Neural cell (in vitro differentiated cells): ENCODE data around the gene UQCRQ. TPM values are rescaled to one million over a fixed set of nuclear protein-coding genes. Genes with fewer than 3 reads are reported as not detected.

Source experiments
- H2AFZ ChIP-seq: fragments of 200-600, 300-800 bp; sonication (generic), shearing (Covaris generic); 2 replicates; pipeline ENCODE4 v1.6.0; 2014; ENCODE audit warnings: low read depth, mild to moderate bottlenecking, antibody characterized with exemption, low read length, moderate library complexity
- H3F3A ChIP-seq: fragments of 200-600 bp; shearing (Covaris generic); 2 replicates; pipeline ENCODE4 v1.6.1; 2016; ENCODE audit warnings: mild to moderate bottlenecking, moderate library complexity, mixed read lengths, antibody characterized with exemption, low read length; ENCODE audit not compliant: insufficient read depth, poor library complexity, severe bottlenecking
- H3K27ac ChIP-seq: fragments of 200-600, 300-800 bp; sonication (generic), shearing (Covaris generic); 2 replicates; pipeline ENCODE4 v1.5.1; 2014; ENCODE audit warnings: mild to moderate bottlenecking, low read length, moderate library complexity
- H3K27me3 ChIP-seq: fragments of 300-800, 200-600 bp; sonication (generic), shearing (Covaris generic); 2 replicates; pipeline ENCODE4 v1.6.0; 2014; ENCODE audit warnings: mild to moderate bottlenecking, low read depth, low read length, moderate library complexity; ENCODE audit not compliant: insufficient read depth
- H3K36me3 ChIP-seq: fragments of 300-800, 200-600 bp; sonication (generic), shearing (Covaris generic); 2 replicates; pipeline ENCODE4 v1.5.1; 2014; ENCODE audit warnings: mild to moderate bottlenecking, antibody characterized with exemption, low read length, moderate library complexity; ENCODE audit not compliant: insufficient read depth
- H3K4me2 ChIP-seq: fragments of 300-800, 200-600 bp; sonication (generic), shearing (Covaris generic); 2 replicates; pipeline ENCODE4 v1.6.0; 2014; ENCODE audit warnings: mild to moderate bottlenecking, low read length
- H3K4me3 ChIP-seq: fragments of 300-800, 200-600 bp; sonication (generic), shearing (Covaris generic); 2 replicates; pipeline ENCODE4 v1.5.1; 2014; ENCODE audit warnings: mild to moderate bottlenecking, low read length, moderate library complexity
- H3K79me2 ChIP-seq: fragments of 200-600 bp; shearing (Covaris generic); replicated peaks from 2 replicates; pipeline ENCODE4 v1.6.0; 2014; ENCODE audit warnings: mild to moderate bottlenecking, low read length, moderate library complexity; ENCODE audit not compliant: insufficient read depth
- H3K9ac ChIP-seq: fragments of 300-800, 200-600 bp; sonication (generic), shearing (Covaris generic); 2 replicates; pipeline ENCODE4 v1.6.1; 2016; ENCODE audit warnings: mild to moderate bottlenecking, low read length, mixed read lengths
- H3K9me2 ChIP-seq: fragments of 200-600 bp; shearing (Covaris generic); 2 replicates; pipeline ENCODE4 v1.6.1; 2016; ENCODE audit warnings: mild to moderate bottlenecking, low read length, mixed read lengths; ENCODE audit not compliant: insufficient read depth
- H3K9me3 ChIP-seq: fragments of 200-600, 300-800 bp; sonication (generic), shearing (Covaris generic); 2 replicates; pipeline ENCODE4 v1.6.1; 2016; ENCODE audit warnings: mild to moderate bottlenecking, mixed run types, low read length, moderate library complexity, mixed read lengths
- H4K20me1 ChIP-seq: fragments of 200-600 bp; shearing (Covaris generic); 2 replicates; pipeline ENCODE4 v1.6.1; 2016; ENCODE audit warnings: mild to moderate bottlenecking, mixed run types; ENCODE audit not compliant: insufficient read depth
- EP300 ChIP-seq: fragments of 450-650 bp; conservative IDR thresholded peaks from 2 replicates; pipeline ENCODE4 v1.6.1; 2014; ENCODE audit warnings: antibody characterized with exemption, mild to moderate bottlenecking, moderate library complexity; ENCODE audit not compliant: poor library complexity, severe bottlenecking
- EZH2 ChIP-seq: fragments of 200-600, 300-800 bp; shearing (Covaris generic), sonication (generic); IDR thresholded peaks from 2 replicates; pipeline ENCODE4 v1.6.1; 2014; ENCODE audit warnings: antibody characterized with exemption, low read length, borderline replicate concordance, mild to moderate bottlenecking; ENCODE audit not compliant: insufficient read depth, poor library complexity, severe bottlenecking
- MXI1 ChIP-seq: fragments of 450-650 bp; conservative IDR thresholded peaks from 2 replicates; pipeline ENCODE4 v1.6.1; 2014; ENCODE audit warnings: antibody characterized with exemption, mild to moderate bottlenecking; ENCODE audit not compliant: poor library complexity, severe bottlenecking
- POLR2AphosphoS5 ChIP-seq: IDR thresholded peaks from 2 replicates; pipeline ENCODE4 v1.6.1; 2012
- RAD21 ChIP-seq: fragments of 450-650 bp; conservative IDR thresholded peaks from 2 replicates; pipeline ENCODE4 v1.6.1; 2014; ENCODE audit warnings: antibody characterized with exemption, mild to moderate bottlenecking, moderate library complexity
- REST ChIP-seq: IDR thresholded peaks from 2 replicates; pipeline ENCODE4 v1.6.1; 2012; ENCODE audit warnings: borderline replicate concordance
- SMC3 ChIP-seq: fragments of 450-650 bp; conservative IDR thresholded peaks from 2 replicates; pipeline ENCODE4 v1.6.1; 2014; ENCODE audit warnings: antibody characterized with exemption, mild to moderate bottlenecking, moderate library complexity; ENCODE audit not compliant: poor library complexity
- TAF1 ChIP-seq: IDR thresholded peaks from 2 replicates; pipeline ENCODE4 v1.6.1; 2012; ENCODE audit warnings: low read depth
- polyA plus RNA-seq: library from polyadenylated mRNA; depleted of rRNA; stranded (reverse); fragments of >200 nt; gene quantifications from 2 replicates; pipeline ENCODE4 v1.2.3, GENCODE V29; 2014
- TF ChIP-seq, protein P1 (sequence below): fragments of 450-650 bp; IDR thresholded peaks from 2 replicates; pipeline ENCODE4 v1.5.1; 2014; ENCODE audit warnings: antibody characterized with exemption, mild to moderate bottlenecking, moderate library complexity; ENCODE audit not compliant: poor library complexity, severe bottlenecking

UQCRQ gene
- polyA plus RNA-seq, 1 donor from 2014 or later: 444 TPM

- Histone ChIP-seq H4K20me1 (no peaks in the 10 kb centered on the region), H3K9ac (no peak overlapping the region), H3K9me3 (no peaks in the 10 kb centered on the region), H3K4me3 (no peak overlapping the region), H3F3A (no peaks in the 10 kb centered on the region), H3K9me2 (no peaks in the 10 kb centered on the region), H3K27me3 (no peaks in the 10 kb centered on the region), H3K27ac (no peak overlapping the region), H3K79me2 (no peaks in the 10 kb centered on the region), H3K36me3 (no peaks in the 10 kb centered on the region), H2AFZ (no peak overlapping the region), H3K4me2 (no peak overlapping the region)
- TF ChIP-seq EP300 (no peak), SMC3 (no peak), REST (no peak)
- TF ChIP-seq, protein P1, sequence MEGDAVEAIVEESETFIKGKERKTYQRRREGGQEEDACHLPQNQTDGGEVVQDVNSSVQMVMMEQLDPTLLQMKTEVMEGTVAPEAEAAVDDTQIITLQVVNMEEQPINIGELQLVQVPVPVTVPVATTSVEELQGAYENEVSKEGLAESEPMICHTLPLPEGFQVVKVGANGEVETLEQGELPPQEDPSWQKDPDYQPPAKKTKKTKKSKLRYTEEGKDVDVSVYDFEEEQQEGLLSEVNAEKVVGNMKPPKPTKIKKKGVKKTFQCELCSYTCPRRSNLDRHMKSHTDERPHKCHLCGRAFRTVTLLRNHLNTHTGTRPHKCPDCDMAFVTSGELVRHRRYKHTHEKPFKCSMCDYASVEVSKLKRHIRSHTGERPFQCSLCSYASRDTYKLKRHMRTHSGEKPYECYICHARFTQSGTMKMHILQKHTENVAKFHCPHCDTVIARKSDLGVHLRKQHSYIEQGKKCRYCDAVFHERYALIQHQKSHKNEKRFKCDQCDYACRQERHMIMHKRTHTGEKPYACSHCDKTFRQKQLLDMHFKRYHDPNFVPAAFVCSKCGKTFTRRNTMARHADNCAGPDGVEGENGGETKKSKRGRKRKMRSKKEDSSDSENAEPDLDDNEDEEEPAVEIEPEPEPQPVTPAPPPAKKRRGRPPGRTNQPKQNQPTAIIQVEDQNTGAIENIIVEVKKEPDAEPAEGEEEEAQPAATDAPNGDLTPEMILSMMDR: no peak
These were observed 26.8 kb upstream of the UQCRQ start for GRCh38 chr5:132839426-132840301.

DNA sequence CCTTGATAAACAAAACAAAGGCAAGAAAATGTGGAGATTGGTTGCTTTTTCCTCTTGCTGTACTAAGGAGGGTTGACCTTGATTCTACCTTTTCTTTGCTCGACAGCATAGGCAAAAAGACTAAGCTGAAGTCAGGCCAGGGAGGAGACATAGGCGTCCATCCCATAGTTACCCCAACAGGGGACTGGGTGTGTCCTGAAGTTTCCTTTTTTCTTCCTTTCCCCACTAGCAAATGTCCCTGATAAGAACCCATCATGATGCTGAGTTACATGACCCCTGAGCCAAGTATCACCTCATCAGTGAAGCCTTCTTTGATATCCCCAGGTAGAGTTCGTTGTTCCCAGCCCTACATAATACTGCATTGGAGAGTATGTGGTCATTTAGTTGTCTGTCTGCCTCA, 26.1 kb upstream of the UQCRQ start:
- Histone ChIP-seq H3K9me2 (no peaks in the 10 kb centered on the region), H2AFZ (no peak overlapping the region), H4K20me1 (no peaks in the 10 kb centered on the region), H3K4me3 (no peak overlapping the region), H3K9ac (no peak overlapping the region), H3K4me2 (no peak overlapping the region), H3K9me3 (no peaks in the 10 kb centered on the region), H3K27me3 (no peaks in the 10 kb centered on the region), H3K36me3 (no peaks in the 10 kb centered on the region), H3K27ac (no peak overlapping the region), H3F3A (no peaks in the 10 kb centered on the region), H3K79me2 (no peaks in the 10 kb centered on the region)
- TF ChIP-seq REST (no peak), MXI1 (no peak), POLR2AphosphoS5 (no peak), SMC3 (no peak), RAD21 (no peak), EZH2 (no peak), TAF1 (no peak), EP300 (no peak)
- TF ChIP-seq, protein P1: no peak
